WTC11 (cell line): ENCODE results near the gene MPV17L2. TPM values are rescaled to one million over a fixed set of nuclear protein-coding genes. Genes with fewer than 3 reads are reported as not detected.
A peak's percentile ranks its signal among the peaks of the same experiment; 100 is the strongest.

Experiments used
- AR ChIP-seq: fragments of 250-450 bp; sonication (Bioruptor Pico); IDR thresholded peaks from 2 replicates; pipeline ENCODE4 v1.9.0; 2021; ENCODE audit warnings: mild to moderate bottlenecking
- ARID4B ChIP-seq: sonication (generic); formaldehyde crosslinking; IDR thresholded peaks from 2 replicates; pipeline ENCODE4 v1.8.0; 2023; ENCODE audit warnings: missing genetic modification reagents, mild to moderate bottlenecking, borderline replicate concordance
- ATF6 ChIP-seq: sonication (generic); formaldehyde crosslinking; IDR thresholded peaks from 2 replicates; pipeline ENCODE4 v1.8.1; 2023; ENCODE audit warnings: mild to moderate bottlenecking, missing genetic modification reagents
- CREB1 ChIP-seq: sonication (generic); formaldehyde crosslinking; IDR thresholded peaks from 2 replicates; pipeline ENCODE4 v1.8.0; 2023; ENCODE audit warnings: mild to moderate bottlenecking, missing genetic modification reagents
- EMX1 ChIP-seq: fragments of 250-450 bp; sonication (Bioruptor Pico); IDR thresholded peaks from 2 replicates; pipeline ENCODE4 v1.8.0; 2021; ENCODE audit warnings: mild to moderate bottlenecking
- JUN ChIP-seq: sonication (generic); formaldehyde crosslinking; IDR thresholded peaks from 2 replicates; pipeline ENCODE4 v1.8.0; 2023; ENCODE audit warnings: mild to moderate bottlenecking, missing genetic modification reagents
- MAX ChIP-seq: sonication (generic); formaldehyde crosslinking; IDR thresholded peaks from 2 replicates; pipeline ENCODE4 v1.8.0; 2022; ENCODE audit warnings: mild to moderate bottlenecking, missing genetic modification reagents
- NFE2L1 ChIP-seq: sonication (generic); formaldehyde crosslinking; IDR thresholded peaks from 2 replicates; pipeline ENCODE4 v1.8.1; 2023; ENCODE audit warnings: missing genetic modification reagents
- NFYB ChIP-seq: sonication (generic); formaldehyde crosslinking; conservative IDR thresholded peaks from 2 replicates; pipeline ENCODE4 v1.8.0; 2022; ENCODE audit warnings: low read depth, missing genetic modification reagents
- OVOL2 ChIP-seq: fragments of 250-450 bp; sonication (Bioruptor Pico); IDR thresholded peaks from 2 replicates; pipeline ENCODE4 v1.9.0; 2021; ENCODE audit warnings: mild to moderate bottlenecking, borderline replicate concordance
- SMAD3 ChIP-seq: sonication (generic); formaldehyde crosslinking; IDR thresholded peaks from 2 replicates; pipeline ENCODE4 v1.8.0; 2022; ENCODE audit warnings: missing genetic modification reagents, mild to moderate bottlenecking, borderline replicate concordance
- TCF7 ChIP-seq: sonication (generic); formaldehyde crosslinking; IDR thresholded peaks from 2 replicates; pipeline ENCODE4 v1.8.0; 2022; ENCODE audit warnings: mild to moderate bottlenecking, low read depth, missing genetic modification reagents, moderate library complexity
- TEAD1 ChIP-seq: sonication (generic); formaldehyde crosslinking; IDR thresholded peaks from 2 replicates; pipeline ENCODE4 v1.8.0; 2022; ENCODE audit warnings: mild to moderate bottlenecking, missing genetic modification reagents
- USF1 ChIP-seq: sonication (generic); formaldehyde crosslinking; IDR thresholded peaks from 2 replicates; pipeline ENCODE4 v1.8.0; 2022; ENCODE audit warnings: mild to moderate bottlenecking, missing genetic modification reagents
- ZNF219 ChIP-seq: sonication (generic); formaldehyde crosslinking; IDR thresholded peaks from 2 replicates; pipeline ENCODE4 v1.8.0; 2023; ENCODE audit warnings: missing genetic modification reagents, mild to moderate bottlenecking, borderline replicate concordance
- ZNF512 ChIP-seq: sonication (generic); formaldehyde crosslinking; IDR thresholded peaks from 2 replicates; pipeline ENCODE4 v1.8.1; 2022; ENCODE audit warnings: missing genetic modification reagents, borderline replicate concordance
- ZNF532 ChIP-seq: fragments of 250-450 bp; sonication (Bioruptor Pico); IDR thresholded peaks from 2 replicates; pipeline ENCODE4 v1.9.0; 2021; ENCODE audit warnings: mild to moderate bottlenecking, borderline replicate concordance
- total RNA-seq: library from RNA; stranded (reverse); gene quantifications from 3 replicates; pipeline ENCODE4 v1.2.3, GENCODE V29; 2021

The MPV17L2 gene
- total RNA-seq, 1 experiment from 2014 or later: 29.8 TPM

GRCh38 chr19:18239303-18239702 is 46.3 kb downstream of the MPV17L2 start (continued):
- TF ChIP-seq ARID4B (CRISPR knock-in tag): peak; percentile 92
- no peak for TF ChIP-seq OVOL2
- TF ChIP-seq ZNF532 (CRISPR knock-in tag): no peak
- peak; percentile 93 for TF ChIP-seq MAX (CRISPR knock-in tag)
- peak; percentile 75; the same call in 1 of the 2 replicates for TF ChIP-seq NFE2L1 (CRISPR knock-in tag)
- TF ChIP-seq JUN (CRISPR knock-in tag): peak; percentile 71; the same call in 1 of the 2 replicates
- peak; percentile 80; the same call in 1 of the 2 replicates for TF ChIP-seq SMAD3 (CRISPR knock-in tag)
- TF ChIP-seq USF1 (CRISPR knock-in tag): peak; percentile 80
- no peak for TF ChIP-seq ZNF512 (CRISPR knock-in tag)
- peak; percentile 72; the same call in 1 of the 2 replicates for TF ChIP-seq TCF7
- no peak for TF ChIP-seq EMX1 (CRISPR knock-in tag)
- TF ChIP-seq AR (CRISPR knock-in tag): no peak
- TF ChIP-seq ATF6 (CRISPR knock-in tag): no peak
- peak; percentile 80; the same call in 1 of the 2 replicates for TF ChIP-seq ZNF219 (CRISPR knock-in tag)
- TF ChIP-seq CREB1 (CRISPR knock-in tag): 0 out of 2 replicates have a peak, but pooled peaks have one; percentile 28
- peak; percentile 85 for TF ChIP-seq TEAD1 (CRISPR knock-in tag)
- no peak for TF ChIP-seq NFYB (CRISPR knock-in tag)
- TF ChIP-seq, all 79 proteins: peak for 17
